ENCODE results near the gene SLC22A23.
A peak's percentile ranks its signal among the peaks of the same experiment; 100 is the strongest.
"Not testable (repeated sequence)": the region's sequence is repeated elsewhere in the genome, so short reads cannot be mapped to it uniquely, and the experiment has no call there.

The SLC22A23 gene

GRCh38 chr6:3259491-3259958, 197.3 kb downstream of the SLC22A23 start:
- DNase-seq = peak; percentile 19 to 22

GRCh38 chr6:3258720-3259490, 197.9 kb downstream of the SLC22A23 start, which contains the start of gene PSMG4:
Gene PSMG4, plus strand, starts transcription at chr6:3258947. Its CDS starts 76 bp downstream, at chr6:3259023.
- peak; percentile 89 to 93 for DNase-seq

GRCh38 chr6:3258201-3258600, 198.6 kb downstream of the SLC22A23 start:
- no peak for DNase-seq

GRCh38 chr6:3253597-3253961, 203.3 kb downstream of the SLC22A23 start:
- DNase-seq = no peak

- DNase-seq = no peak
Observed at GRCh38 chr6:3252861-3253596, 203.8 kb downstream of the SLC22A23 start.

- no peak for DNase-seq
Observed at GRCh38 chr6:3252369-3252768, 204.5 kb downstream of the SLC22A23 start.

GRCh38 chr6:3251462-3252314, 205.2 kb downstream of the SLC22A23 start:
- DNase-seq = peak; percentile 78 to 84

GRCh38 chr6:3250231-3250675, 206.6 kb downstream of the SLC22A23 start:
- no peak for DNase-seq

GRCh38 chr6:3249821-3250220, 207.0 kb downstream of the SLC22A23 start:
- no peak for DNase-seq

GRCh38 chr6:3247255-3248146, 209.3 kb downstream of the SLC22A23 start:
- no peak for DNase-seq

- no peak for DNase-seq
Observed at GRCh38 chr6:3245216-3245615, 211.6 kb downstream of the SLC22A23 start.

GRCh38 chr6:3244832-3245161, 212.1 kb downstream of the SLC22A23 start:
- DNase-seq = not testable (repeated sequence)

- no peak for DNase-seq
Observed at GRCh38 chr6:3244003-3244831, 212.6 kb downstream of the SLC22A23 start.

- no peak for DNase-seq
Observed at GRCh38 chr6:3242768-3243167, 214.1 kb downstream of the SLC22A23 start.

GRCh38 chr6:3241745-3242144, 215.1 kb downstream of the SLC22A23 start:
- DNase-seq = not testable (repeated sequence)

GRCh38 chr6:3240595-3240994, 216.3 kb downstream of the SLC22A23 start:
- no peak for DNase-seq

- DNase-seq = no peak
Observed at GRCh38 chr6:3239110-3239830, 217.6 kb downstream of the SLC22A23 start.

GRCh38 chr6:3237761-3238662, 218.8 kb downstream of the SLC22A23 start:
- DNase-seq = no peak

GRCh38 chr6:3236005-3236404, 220.8 kb downstream of the SLC22A23 start:
- DNase-seq = no peak

Measured in CD4-positive, alpha-beta T cell treated with Interleukin-1 beta for 1 hour (primary cell).